Measurements from ENCODE around the gene MAP6.

MAP6 gene

DNA sequence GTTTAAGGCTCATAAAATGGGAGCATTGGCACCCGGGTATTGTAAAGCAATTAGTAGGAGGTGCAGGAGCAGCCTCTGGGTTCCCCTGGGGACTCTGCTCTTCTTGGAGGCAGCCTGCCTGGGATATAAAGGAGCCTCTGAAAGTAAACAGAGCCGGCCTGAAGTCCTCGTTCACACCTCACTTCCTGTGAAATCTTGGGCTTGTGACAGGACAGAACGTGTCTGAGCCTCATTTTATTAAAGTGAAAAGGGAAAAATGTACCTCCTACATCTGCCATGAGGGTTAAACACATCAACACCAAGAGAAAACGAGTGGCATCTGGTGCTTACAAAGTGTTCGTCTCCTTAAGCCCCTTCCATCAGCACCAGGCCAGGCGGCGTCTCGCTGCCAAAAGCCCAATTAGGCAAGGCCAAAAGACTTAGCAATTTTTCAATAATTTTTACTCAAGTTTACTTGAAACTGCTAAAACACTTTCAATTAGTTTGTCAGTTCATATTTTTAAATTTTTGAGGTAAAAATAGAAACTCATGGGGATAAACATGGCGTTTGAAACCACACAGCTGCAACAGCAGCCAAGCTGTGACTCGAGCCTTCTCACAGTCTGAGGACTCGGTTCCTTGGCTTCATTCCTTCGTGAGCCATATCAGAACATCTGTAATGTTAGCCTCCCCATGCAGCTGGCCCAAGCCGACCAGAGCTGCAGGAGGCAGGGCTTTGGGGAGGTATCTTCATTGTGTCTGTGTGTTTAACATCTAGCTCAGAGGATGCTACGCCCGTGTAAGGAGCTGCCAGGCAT lies 33.6 kb downstream of the MAP6 start:
- TF ChIP-seq, protein P1, sequence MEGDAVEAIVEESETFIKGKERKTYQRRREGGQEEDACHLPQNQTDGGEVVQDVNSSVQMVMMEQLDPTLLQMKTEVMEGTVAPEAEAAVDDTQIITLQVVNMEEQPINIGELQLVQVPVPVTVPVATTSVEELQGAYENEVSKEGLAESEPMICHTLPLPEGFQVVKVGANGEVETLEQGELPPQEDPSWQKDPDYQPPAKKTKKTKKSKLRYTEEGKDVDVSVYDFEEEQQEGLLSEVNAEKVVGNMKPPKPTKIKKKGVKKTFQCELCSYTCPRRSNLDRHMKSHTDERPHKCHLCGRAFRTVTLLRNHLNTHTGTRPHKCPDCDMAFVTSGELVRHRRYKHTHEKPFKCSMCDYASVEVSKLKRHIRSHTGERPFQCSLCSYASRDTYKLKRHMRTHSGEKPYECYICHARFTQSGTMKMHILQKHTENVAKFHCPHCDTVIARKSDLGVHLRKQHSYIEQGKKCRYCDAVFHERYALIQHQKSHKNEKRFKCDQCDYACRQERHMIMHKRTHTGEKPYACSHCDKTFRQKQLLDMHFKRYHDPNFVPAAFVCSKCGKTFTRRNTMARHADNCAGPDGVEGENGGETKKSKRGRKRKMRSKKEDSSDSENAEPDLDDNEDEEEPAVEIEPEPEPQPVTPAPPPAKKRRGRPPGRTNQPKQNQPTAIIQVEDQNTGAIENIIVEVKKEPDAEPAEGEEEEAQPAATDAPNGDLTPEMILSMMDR (conservative IDR thresholded peaks at IDR 0.05; ENCODE audit: control insufficient read depth, insufficient read depth, low read depth, low read length): no peak
- H3K4me3 ChIP-seq (ENCODE audit: control insufficient read depth, low read depth, low read length): no peak overlapping the region
- peak; percentile 61 for DNase-seq (ENCODE audit: low read depth)

DNA sequence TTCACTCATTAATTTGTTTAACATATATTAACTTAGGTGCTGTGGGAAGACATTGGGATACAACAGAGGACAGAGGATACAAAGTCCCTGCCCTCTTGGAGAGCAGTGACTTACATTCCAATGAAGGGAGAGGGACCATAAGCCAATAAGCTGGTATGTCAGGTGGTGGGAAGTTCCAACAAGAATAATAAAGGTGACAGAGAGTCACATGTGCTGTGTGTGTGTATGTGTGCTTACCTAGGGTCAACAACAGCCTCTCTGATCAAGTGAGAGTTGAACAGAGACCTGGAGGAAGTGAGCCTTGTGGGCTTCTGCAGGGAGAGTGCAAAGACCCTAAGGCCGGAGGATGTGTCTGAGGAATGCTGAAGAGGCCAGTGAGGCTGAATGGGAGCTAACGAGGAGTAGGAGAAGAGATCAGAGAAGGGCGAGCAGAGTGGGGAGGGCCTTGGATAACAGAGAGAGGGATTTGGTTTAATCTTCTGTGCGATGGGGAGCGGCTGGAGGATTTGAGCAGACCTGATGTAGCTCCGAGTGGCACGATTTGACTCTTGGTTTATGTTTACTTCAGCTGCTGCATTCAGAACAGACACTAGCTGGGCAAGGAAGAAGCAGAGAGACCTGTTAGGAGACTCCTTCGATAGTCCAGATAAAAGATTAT lies 35.3 kb downstream of the MAP6 start:
- DNase-seq (ENCODE audit: low read depth): no peak
- TF ChIP-seq, protein P1 (conservative IDR thresholded peaks at IDR 0.05; ENCODE audit: control insufficient read depth, insufficient read depth, low read depth, low read length): no peak
- H3K4me3 ChIP-seq (ENCODE audit: control insufficient read depth, low read depth, low read length): no peak overlapping the region

DNA sequence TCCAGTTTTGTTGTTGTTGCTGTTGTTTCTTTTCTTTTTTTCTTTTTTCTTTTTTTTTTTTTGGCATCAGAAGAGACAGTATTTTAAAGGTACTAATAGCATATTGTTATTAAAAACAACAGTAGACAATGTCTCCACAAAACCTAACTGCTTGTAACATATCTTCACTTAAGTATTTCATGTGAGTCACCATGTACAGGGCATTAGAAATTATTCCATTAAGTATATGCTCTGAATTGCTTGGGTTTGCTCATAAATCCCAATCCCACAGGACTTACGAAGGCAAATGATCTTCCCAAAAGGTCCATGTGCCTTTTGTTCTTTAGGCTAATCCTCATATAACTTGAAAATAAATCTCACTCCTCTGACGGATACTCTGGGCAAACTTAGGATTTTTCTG lies 35.9 kb downstream of the MAP6 start:
- DNase-seq (ENCODE audit: low read depth): no peak
- TF ChIP-seq, protein P1 (conservative IDR thresholded peaks at IDR 0.05; ENCODE audit: control insufficient read depth, insufficient read depth, low read depth, low read length): no peak

DNA sequence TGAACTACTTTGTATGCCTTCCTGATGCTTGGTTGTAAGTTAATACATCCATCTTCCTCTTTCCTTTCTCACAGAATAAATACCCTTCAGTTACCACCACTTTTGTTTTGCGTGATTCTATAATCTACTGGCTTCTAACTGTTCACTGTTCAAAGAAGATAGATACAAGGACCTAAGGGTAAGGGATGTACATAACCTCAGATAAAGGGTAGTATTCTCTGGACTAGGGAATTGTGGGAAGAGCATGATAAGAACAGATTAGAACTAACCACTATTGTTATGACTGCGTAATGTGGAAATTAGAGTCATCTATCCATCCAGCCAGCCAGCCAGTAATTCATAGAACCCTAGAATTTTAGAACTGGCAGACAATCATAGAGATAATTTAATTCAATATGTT lies 36.4 kb downstream of the MAP6 start:
- DNase-seq (ENCODE audit: low read depth): no peak
- TF ChIP-seq, protein P1 (conservative IDR thresholded peaks at IDR 0.05; ENCODE audit: control insufficient read depth, insufficient read depth, low read depth, low read length): no peak
- H3K4me3 ChIP-seq (ENCODE audit: control insufficient read depth, low read depth, low read length): no peak overlapping the region

More for the DNA sequence above, 35.9 kb downstream of the MAP6 start:
- no peak overlapping the region for H3K4me3 ChIP-seq (ENCODE audit: control insufficient read depth, low read depth, low read length)

DNA sequence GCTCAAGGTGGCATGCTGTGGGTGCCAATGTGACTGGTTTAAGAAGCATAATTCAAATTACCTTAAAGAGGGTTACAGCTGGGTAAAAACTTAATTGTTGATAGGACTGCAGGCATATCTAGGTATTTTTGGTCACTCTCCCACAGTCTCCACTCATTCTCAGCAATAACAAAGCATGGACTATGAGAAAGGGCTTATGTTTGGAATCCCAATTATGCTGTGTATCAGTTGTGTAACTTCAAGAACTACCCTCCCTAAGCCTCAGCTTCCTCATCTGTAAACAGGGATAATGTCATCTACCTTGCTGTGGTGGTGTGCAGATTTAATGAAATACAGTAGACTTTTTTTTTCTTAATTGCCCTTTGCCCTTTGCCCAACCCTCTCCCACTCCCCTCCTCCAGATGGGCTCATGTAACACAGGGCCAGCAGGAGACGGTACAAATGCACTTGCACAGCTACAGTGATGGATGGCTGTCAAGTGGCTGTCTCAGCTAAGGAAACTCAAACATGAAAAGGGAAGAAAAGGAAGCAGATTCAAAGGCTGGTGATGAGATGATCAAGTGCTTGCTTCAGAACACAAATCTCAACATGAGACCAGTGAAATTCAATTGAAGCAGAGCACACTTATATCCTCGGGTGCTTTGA lies 37.6 kb downstream of the MAP6 start:
- TF ChIP-seq, protein P1 (conservative IDR thresholded peaks at IDR 0.05; ENCODE audit: control insufficient read depth, insufficient read depth, low read depth, low read length): no peak
- DNase-seq (ENCODE audit: low read depth): no peak
- no peak overlapping the region for H3K4me3 ChIP-seq (ENCODE audit: control insufficient read depth, low read depth, low read length)

DNA sequence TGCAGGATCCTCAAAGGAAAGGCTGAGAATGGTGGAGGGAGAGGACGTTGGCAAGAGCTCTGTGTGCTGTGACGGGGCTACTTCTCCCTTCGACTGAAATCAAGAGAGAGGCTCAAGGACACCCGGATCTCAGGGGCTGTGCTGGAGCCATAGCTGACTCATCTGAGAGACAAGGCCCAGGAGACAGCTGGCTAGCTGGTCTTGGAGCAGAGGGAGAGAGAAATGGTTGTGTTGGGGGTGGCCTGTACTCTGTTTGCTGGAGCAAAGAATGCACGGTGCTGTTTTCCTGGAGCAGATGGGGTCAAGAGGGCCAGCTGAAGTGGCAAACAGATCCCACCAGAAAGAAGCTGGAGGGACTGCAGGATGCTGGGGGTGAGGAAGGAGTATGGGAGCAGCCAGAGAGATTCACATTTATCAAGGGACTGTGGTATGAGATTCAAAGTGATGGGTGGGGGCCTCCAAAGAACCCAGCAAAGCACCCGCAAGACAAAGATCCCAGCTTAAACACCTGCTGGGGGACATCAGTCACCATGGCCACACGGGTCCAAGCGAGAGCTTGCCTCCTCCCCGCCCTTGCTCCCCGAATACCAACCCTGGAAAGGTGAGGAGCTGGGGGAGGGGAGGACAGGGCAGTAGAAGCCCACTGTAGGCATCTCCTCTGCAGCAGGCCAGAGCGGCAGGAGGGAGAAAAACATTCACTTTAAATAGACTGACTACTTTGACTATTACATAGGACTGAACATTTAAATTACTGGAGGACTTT lies 40.8 kb downstream of the MAP6 start:
- H3K4me3 ChIP-seq (ENCODE audit: control insufficient read depth, low read depth, low read length): no peak overlapping the region
- peak; percentile 35 for DNase-seq (ENCODE audit: low read depth)
- TF ChIP-seq, protein P1 (conservative IDR thresholded peaks at IDR 0.05; ENCODE audit: control insufficient read depth, insufficient read depth, low read depth, low read length): no peak

Measured in fibroblast of mammary gland (primary cell).